GM23248 (cell line): ENCODE results near the gene SH3RF2. TPM values are rescaled to one million over a fixed set of nuclear protein-coding genes. Genes with fewer than 3 reads are reported as not detected.

ENCODE experiments used
- DNase-seq: peaks from one replicate; pipeline ENCODE4 v3.0.0-alpha.2; 2015
- H2AFZ ChIP-seq: fragments of 200-600 bp; sonication (generic); 2 replicates; pipeline ENCODE4 v1.6.1; 2016; ENCODE audit warnings: antibody characterized with exemption
- H3F3A ChIP-seq: fragments of 200-600 bp; sonication (generic); 2 replicates; pipeline ENCODE4 v1.6.1; 2016; ENCODE audit warnings: mild to moderate bottlenecking, antibody characterized with exemption, mixed run types; ENCODE audit not compliant: insufficient read depth
- H3K27ac ChIP-seq: fragments of 200-600 bp; sonication (generic); 2 replicates; pipeline ENCODE4 v1.5.1; 2016; ENCODE audit warnings: mild to moderate bottlenecking
- H3K27me3 ChIP-seq: fragments of 200-600 bp; sonication (generic); replicated peaks from 2 replicates; pipeline ENCODE4 v1.6.1; 2016; ENCODE audit warnings: mild to moderate bottlenecking; ENCODE audit not compliant: insufficient read depth
- H3K36me3 ChIP-seq: fragments of 200-600 bp; sonication (generic); 2 replicates; pipeline ENCODE4 v1.6.1; 2016; ENCODE audit warnings: low read depth, mild to moderate bottlenecking
- H3K4me1 ChIP-seq: fragments of 200-600 bp; sonication (generic); 2 replicates; pipeline ENCODE4 v1.6.1; 2016; ENCODE audit warnings: mild to moderate bottlenecking; ENCODE audit not compliant: insufficient read depth
- H3K4me2 ChIP-seq: fragments of 200-600 bp; sonication (generic); one replicate; pipeline ENCODE4 v1.6.1; 2016; ENCODE audit warnings: mild to moderate bottlenecking; ENCODE audit not compliant: unreplicated experiment
- H3K4me3 ChIP-seq: fragments of 200-600 bp; sonication (generic); 2 replicates; pipeline ENCODE4 v1.5.1; 2016; ENCODE audit warnings: mild to moderate bottlenecking
- H3K79me2 ChIP-seq: fragments of 200-600 bp; sonication (generic); 2 replicates; pipeline ENCODE4 v1.6.1; 2016; ENCODE audit warnings: mild to moderate bottlenecking; ENCODE audit not compliant: insufficient read depth
- H3K9ac ChIP-seq: fragments of 200-600 bp; sonication (generic); 2 replicates; pipeline ENCODE4 v1.6.1; 2016; ENCODE audit warnings: mild to moderate bottlenecking
- H3K9me2 ChIP-seq: fragments of 200-600 bp; sonication (generic); 2 replicates; pipeline ENCODE4 v1.6.1; 2016; ENCODE audit warnings: mixed run types, mild to moderate bottlenecking, moderate library complexity; ENCODE audit not compliant: insufficient read depth
- H3K9me3 ChIP-seq: fragments of 200-600 bp; sonication (generic); one replicate; pipeline ENCODE4 v1.6.1; 2017; ENCODE audit warnings: low read depth
- H4K20me1 ChIP-seq: fragments of 200-600 bp; sonication (generic); 2 replicates; pipeline ENCODE4 v1.6.0; 2016; ENCODE audit not compliant: insufficient read depth
- EZH2 ChIP-seq: fragments of 200-600 bp; sonication (generic); IDR thresholded peaks from 2 replicates; pipeline ENCODE4 v1.6.1; 2018; ENCODE audit warnings: antibody characterized with exemption, mild to moderate bottlenecking; ENCODE audit not compliant: insufficient read depth, poor library complexity, severe bottlenecking
- EZH2phosphoT487 ChIP-seq: fragments of 200-600 bp; sonication (generic); IDR thresholded peaks from 2 replicates; pipeline ENCODE4 v1.6.1; 2018; ENCODE audit warnings: antibody characterized with exemption, moderate library complexity, mild to moderate bottlenecking, low read depth; ENCODE audit not compliant: insufficient read depth
- WGBS, 2 experiments: methylation state at CpG; one replicate each; pipeline ENCODE4 v1.1.6; 2015 to 2017; ENCODE audit warnings: low lambda C conversion rate in 2 of 2, low coverage in 1 of 2; ENCODE audit errors: missing lambda C conversion rate in 2 of 2; 5-methylcytosine and 5-hydroxymethylcytosine counted together
- in situ Hi-C: fragments of 300-500 bp; cut with MboI; formaldehyde crosslinking; loops from 2 replicates; pipeline ENCODE4 v1.15.0; 2020
- polyA plus RNA-seq: library from polyadenylated mRNA; unstranded; fragments of >200 nt; fragmentation: Nextera tagmentation; extraction: Ambion mirVana; gene quantifications from 2 replicates; pipeline ENCODE4 v1.2.1, GENCODE V29; 2016
- total RNA-seq: library from RNA; depleted of rRNA; stranded (reverse); fragments of >200 nt; shearing (Covaris generic); gene quantifications from 2 replicates; pipeline ENCODE4 v1.2.3, GENCODE V29; 2014

Gene SH3RF2
- total and polyA plus RNA-seq, 2 experiments from 2014 or later: 0.21 TPM; not detected in 1

- H3K4me3 ChIP-seq: no peak overlapping the region
- no peak for TF ChIP-seq EZH2phosphoT487
- TF ChIP-seq EZH2: no peak
- H3K27ac ChIP-seq: no peak overlapping the region
- no peak overlapping the region for H2AFZ ChIP-seq
- 71 to 73% methylated on average over 4 of the region's 4 CpGs for WGBS, 2 experiments
- no peaks in the 10 kb centered on the region for H3K36me3 ChIP-seq
- H3F3A ChIP-seq: no peaks in the 10 kb centered on the region
- H4K20me1 ChIP-seq: no peaks in the 10 kb centered on the region
- no peak overlapping the region for H3K9ac ChIP-seq
- no peaks in the 10 kb centered on the region for H3K27me3 ChIP-seq
- H3K79me2 ChIP-seq: no peaks in the 10 kb centered on the region
- no peaks in the 10 kb centered on the region for H3K4me1 ChIP-seq
- H3K9me2 ChIP-seq: no peaks in the 10 kb centered on the region; the same call in 1 of the 2 replicates
- no peak for DNase-seq
- in situ Hi-C loops: no loop called here
- H3K4me2 ChIP-seq: no peak overlapping the region
- no peaks in the 10 kb centered on the region for H3K9me3 ChIP-seq
These were observed 80.5 kb downstream of the SH3RF2 start for GRCh38 chr5:146016764-146017484.

- no peak for DNase-seq
- no peaks in the 10 kb centered on the region; the same call in 1 of the 2 replicates for H3K9me2 ChIP-seq
- H4K20me1 ChIP-seq: no peaks in the 10 kb centered on the region
- H3K4me2 ChIP-seq: no peak overlapping the region
- WGBS, 2 experiments: 63 to 67% methylated on average over 5 of the region's 5 CpGs
- no peak overlapping the region for H3K9ac ChIP-seq
- TF ChIP-seq EZH2 (no peak), EZH2phosphoT487 (no peak)
- no peaks in the 10 kb centered on the region for H3K9me3 ChIP-seq
- H3K79me2 ChIP-seq: no peaks in the 10 kb centered on the region
- no peak overlapping the region for H3K27ac ChIP-seq
- H3K4me3 ChIP-seq: no peak overlapping the region
- no peak overlapping the region for H2AFZ ChIP-seq
- no peaks in the 10 kb centered on the region for H3F3A ChIP-seq
- no peaks in the 10 kb centered on the region for H3K4me1 ChIP-seq
- in situ Hi-C loops: no loop called here
- no peaks in the 10 kb centered on the region for H3K36me3 ChIP-seq
- no peaks in the 10 kb centered on the region for H3K27me3 ChIP-seq
These were observed 82.4 kb downstream of the SH3RF2 start for GRCh38 chr5:146018514-146019375.

GRCh38 chr5:146020100-146020499 lies 83.7 kb downstream of the SH3RF2 start:
- Histone ChIP-seq H3K27ac (no peak overlapping the region), H3K9ac (no peak overlapping the region), H3K9me3 (no peaks in the 10 kb centered on the region), H3K4me3 (no peak overlapping the region), H3K36me3 (no peaks in the 10 kb centered on the region), H3F3A (no peaks in the 10 kb centered on the region), H3K4me1 (no peaks in the 10 kb centered on the region), H4K20me1 (no peaks in the 10 kb centered on the region), H3K9me2 (no peaks in the 10 kb centered on the region; the same call in 1 of the 2 replicates), H3K79me2 (no peaks in the 10 kb centered on the region), H3K4me2 (no peak overlapping the region), H2AFZ (no peak overlapping the region), H3K27me3 (0 out of 2 replicates have a peak, but pooled peaks cover 4% of the 10 kb centered on the region)
- no peak for DNase-seq
- in situ Hi-C loops: no loop called here
- no peak for TF ChIP-seq EZH2phosphoT487
- no peak for TF ChIP-seq EZH2
- WGBS, 2 experiments: 20 to 31% methylated on average over 2 of the region's 2 CpGs

- 0 out of 2 replicates have a peak, but pooled peaks cover 4% of the 10 kb centered on the region for H3K27me3 ChIP-seq
- WGBS, 2 experiments: 56 to 61% methylated on average over 3 of the region's 3 CpGs
- no peak overlapping the region for H2AFZ ChIP-seq
- no peaks in the 10 kb centered on the region for H3K36me3 ChIP-seq
- no peak overlapping the region for H3K27ac ChIP-seq
- no peak for DNase-seq
- no peak overlapping the region for H3K4me3 ChIP-seq
- in situ Hi-C loops: no loop called here
- H3K9me2 ChIP-seq: no peaks in the 10 kb centered on the region; the same call in 1 of the 2 replicates
- no peak overlapping the region for H3K9ac ChIP-seq
- H3F3A ChIP-seq: no peaks in the 10 kb centered on the region
- H3K9me3 ChIP-seq: no peaks in the 10 kb centered on the region
- H3K79me2 ChIP-seq: no peaks in the 10 kb centered on the region
- H3K4me2 ChIP-seq: no peak overlapping the region
- H3K4me1 ChIP-seq: no peaks in the 10 kb centered on the region
- H4K20me1 ChIP-seq: no peaks in the 10 kb centered on the region
- TF ChIP-seq EZH2 (no peak), EZH2phosphoT487 (no peak)
These were observed 87.7 kb downstream of the SH3RF2 start for GRCh38 chr5:146024034-146024433.
